Lower lobe of right lung (tissue), 2 donors: ENCODE measurements around the gene PMPCA. TPM values are rescaled to one million over a fixed set of nuclear protein-coding genes. Genes with fewer than 3 reads are reported as not detected.

Source experiments
- ATAC-seq, 2 donors: fragments of 200-7000 bp; cut with Tn5 transposase; one replicate each; pipeline ENCODE4 v1.9.1; 2020 to 2022; ENCODE audit warnings: mild to moderate bottlenecking in 2 of 2, moderate library complexity in 2 of 2
- DNase-seq: peaks from one replicate; pipeline ENCODE4 v3.0.0-alpha.2; 2020
- H3K27ac ChIP-seq: fragments of 200-600 bp; one replicate; pipeline ENCODE4 v1.8.0; 2022
- H3K27me3 ChIP-seq: fragments of 200-600 bp; one replicate; pipeline ENCODE4 v1.8.0; 2022; ENCODE audit warnings: low read depth
- H3K36me3 ChIP-seq: fragments of 200-600 bp; one replicate; pipeline ENCODE4 v1.8.0; 2022; ENCODE audit warnings: mild to moderate bottlenecking
- H3K4me1 ChIP-seq: fragments of 200-600 bp; one replicate; pipeline ENCODE4 v1.8.0; 2022
- H3K4me3 ChIP-seq: fragments of 200-600 bp; one replicate; pipeline ENCODE4 v1.8.0; 2022; ENCODE audit warnings: mild to moderate bottlenecking
- H3K9me3 ChIP-seq: fragments of 200-600 bp; one replicate; pipeline ENCODE4 v1.8.0; 2022
- CTCF ChIP-seq: fragments of 200-600 bp; IDR thresholded peaks from one replicate; pipeline ENCODE4 v1.8.0; 2022; ENCODE audit warnings: antibody characterized with exemption, mild to moderate bottlenecking
- intact Hi-C: fragments of 100-400 bp; cut with DNase I; formaldehyde crosslinking; loops from one replicate; pipeline ENCODE4 v1.11.0; 2022
- total RNA-seq: library from RNA; stranded (reverse); fragmentation: NEBNext Ultra II Directional; extraction: Animal tissue kit (Norgen Biotek cat#: 25700); gene quantifications from one replicate; pipeline ENCODE4 v1.2.1, GENCODE V29; 2021
- donor health status: DM: no; HTN: yes; CAD: no; lungs with severe emphysema.

Gene PMPCA
- total RNA-seq, 1 donor from 2014 or later, result 43.2 TPM

GRCh38 chr9:136376457-136376856 lies 34.0 kb upstream of the PMPCA start:
- ATAC-seq (no peak), DNase-seq (no peak)
- TF ChIP-seq CTCF, result no peak
- intact Hi-C loops, result no loop called here
- Histone ChIP-seq H3K27me3 (no peaks in the 10 kb centered on the region), H3K36me3 (peaks cover 31% of the 10 kb centered on the region), H3K4me1 (peaks cover 15% of the 10 kb centered on the region), H3K9me3 (no peaks in the 10 kb centered on the region), H3K27ac (no peak overlapping the region), H3K4me3 (no peak overlapping the region)

- ATAC-seq (no peak), DNase-seq (no peak)
- no peaks in the 10 kb centered on the region for H3K27me3 ChIP-seq
- peaks cover 5% of the 10 kb centered on the region for H3K4me1 ChIP-seq
- H3K9me3 ChIP-seq, result no peaks in the 10 kb centered on the region
- peaks cover 42% of the 10 kb centered on the region for H3K36me3 ChIP-seq
- no peak overlapping the region for H3K27ac ChIP-seq
- intact Hi-C loops, result no loop called here
- no peak for TF ChIP-seq CTCF
- no peak overlapping the region for H3K4me3 ChIP-seq
Measured at GRCh38 chr9:136377341-136378169, 32.9 kb upstream of the PMPCA start.

GRCh38 chr9:136378170-136379002 lies 32.1 kb upstream of the PMPCA start:
- Histone ChIP-seq H3K4me3 (no peak overlapping the region), H3K9me3 (no peaks in the 10 kb centered on the region), H3K4me1 (no peaks in the 10 kb centered on the region), H3K27me3 (no peaks in the 10 kb centered on the region), H3K27ac (no peak overlapping the region), H3K36me3 (peaks cover 51% of the 10 kb centered on the region)
- no peak for ATAC-seq
- intact Hi-C loops, result no loop called here
- DNase-seq, result no peak
- no peak for TF ChIP-seq CTCF

- H3K27me3 ChIP-seq, result no peaks in the 10 kb centered on the region
- no peak for ATAC-seq
- no peak for TF ChIP-seq CTCF
- H3K9me3 ChIP-seq, result no peaks in the 10 kb centered on the region
- H3K4me3 ChIP-seq, result no peak overlapping the region
- H3K27ac ChIP-seq, result no peak overlapping the region
- intact Hi-C loops, result no loop called here
- H3K4me1 ChIP-seq, result no peaks in the 10 kb centered on the region
- H3K36me3 ChIP-seq, result peaks cover 54% of the 10 kb centered on the region
- DNase-seq, result no peak
Measured at GRCh38 chr9:136379003-136379287, 31.5 kb upstream of the PMPCA start.

- H3K27me3 ChIP-seq, result no peaks in the 10 kb centered on the region
- no peak overlapping the region for H3K27ac ChIP-seq
- DNase-seq, result no peak
- no peak for ATAC-seq
- no peaks in the 10 kb centered on the region for H3K9me3 ChIP-seq
- no peaks in the 10 kb centered on the region for H3K4me1 ChIP-seq
- no peak for TF ChIP-seq CTCF
- H3K4me3 ChIP-seq, result no peak overlapping the region
- intact Hi-C loops, result no loop called here
- peaks cover 59% of the 10 kb centered on the region for H3K36me3 ChIP-seq
Measured at GRCh38 chr9:136379401-136379800, 31.1 kb upstream of the PMPCA start.
